ENCODE data around the gene LIMK2. TPM values are rescaled to one million over a fixed set of nuclear protein-coding genes. Genes with fewer than 3 reads are reported as not detected.

LIMK2 gene
- total RNA-seq, 4 donors from 2014 or later = 4.0 to 12.6 (median 7.1) TPM

GRCh38 chr22:31274017-31274416 is 61.9 kb downstream of the LIMK2 start:
- no peak overlapping the region for H3K4me3 ChIP-seq
- no peak for ATAC-seq
- H3K4me1 ChIP-seq = no peaks in the 10 kb centered on the region
- H3K27ac ChIP-seq = no peak overlapping the region
- H3K27me3 ChIP-seq = no peaks in the 10 kb centered on the region
- no peak for DNase-seq
- H3K36me3 ChIP-seq = peaks cover 0 to 20% of the 10 kb centered on the region in 2 donors
- no peaks in the 10 kb centered on the region for H3K9me3 ChIP-seq
- intact Hi-C loops (cut with DNase I; ENCODE audit: low total_unique reads) = no loop called here
- in situ Hi-C loops (cut with MboI; ENCODE audit: low sequenced_read_pairs in 4 of 4) = loop anchor here in 1 of 4 donors (5.0 kb wide), 1 partner anchor 62 kb away; the partner anchor contains the start of gene LIMK2
- TF ChIP-seq POLR2A (IDR thresholded peaks at IDR 0.05) (no peak), CTCF (IDR thresholded peaks at IDR 0.05 in 4 of 5, conservative IDR thresholded peaks at IDR 0.05 in 1 of 5) (no peak)

DNA sequence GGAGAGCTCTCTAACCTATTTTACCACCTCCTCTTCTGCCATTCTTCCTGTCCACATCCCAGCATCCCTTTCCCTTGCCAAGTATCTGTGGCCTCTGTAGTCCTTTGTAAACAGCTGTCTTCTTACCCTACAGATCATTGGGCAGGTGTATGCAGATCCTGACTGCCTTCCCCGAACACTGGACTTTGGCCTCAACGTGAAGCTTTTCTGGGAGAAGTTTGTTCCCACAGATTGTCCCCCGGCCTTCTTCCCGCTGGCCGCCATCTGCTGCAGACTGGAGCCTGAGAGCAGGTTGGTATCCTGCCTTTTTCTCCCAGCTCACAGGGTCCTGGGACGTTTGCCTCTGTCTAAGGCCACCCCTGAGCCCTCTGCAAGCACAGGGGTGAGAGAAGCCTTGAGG is 62.9 kb downstream of the LIMK2 start:
- in situ Hi-C loops (cut with MboI; ENCODE audit: low sequenced_read_pairs in 4 of 4) (no loop called here), intact Hi-C loops (cut with DNase I; ENCODE audit: low total_unique reads) (no loop called here)
- DNase-seq (no peak), ATAC-seq (no peak)
- Histone ChIP-seq H3K27ac (no peak overlapping the region), H3K4me3 (no peak overlapping the region), H3K36me3 (peaks cover 0 to 22% of the 10 kb centered on the region in 2 donors), H3K9me3 (no peaks in the 10 kb centered on the region), H3K27me3 (no peaks in the 10 kb centered on the region), H3K4me1 (no peaks in the 10 kb centered on the region)
- TF ChIP-seq CTCF (IDR thresholded peaks at IDR 0.05 in 4 of 5, conservative IDR thresholded peaks at IDR 0.05 in 1 of 5) = no peak
- no peak for TF ChIP-seq POLR2A (IDR thresholded peaks at IDR 0.05)

DNA sequence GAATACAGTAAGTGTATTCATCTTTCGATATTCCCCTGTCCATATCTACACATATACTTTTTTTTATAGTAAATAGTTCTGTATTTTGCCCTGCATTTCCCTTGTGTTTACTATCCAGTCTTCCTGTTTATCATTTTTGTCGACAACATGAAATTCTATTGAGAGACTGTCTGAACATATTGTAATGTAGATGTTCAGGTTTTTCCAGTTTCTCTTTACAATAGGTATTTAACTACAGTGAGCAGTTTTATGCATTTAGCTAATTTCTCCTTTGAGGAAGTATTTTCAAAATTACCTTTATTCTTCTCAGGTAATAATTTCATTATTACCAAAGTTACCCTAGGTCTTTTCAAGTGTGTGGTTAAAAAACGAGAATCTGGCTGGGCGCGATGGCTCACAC is 63.5 kb downstream of the LIMK2 start:
- peaks cover 0 to 28% of the 10 kb centered on the region in 2 donors for H3K36me3 ChIP-seq
- no peaks in the 10 kb centered on the region for H3K27me3 ChIP-seq
- H3K27ac ChIP-seq = no peak overlapping the region
- intact Hi-C loops (cut with DNase I; ENCODE audit: low total_unique reads) = no loop called here
- ATAC-seq = no peak
- no peak for TF ChIP-seq POLR2A (IDR thresholded peaks at IDR 0.05)
- TF ChIP-seq CTCF (IDR thresholded peaks at IDR 0.05 in 4 of 5, conservative IDR thresholded peaks at IDR 0.05 in 1 of 5) = no peak
- H3K9me3 ChIP-seq = no peaks in the 10 kb centered on the region
- no peak for DNase-seq
- no peaks in the 10 kb centered on the region for H3K4me1 ChIP-seq
- H3K4me3 ChIP-seq = no peak overlapping the region
- in situ Hi-C loops (cut with MboI; ENCODE audit: low sequenced_read_pairs in 4 of 4) = no loop called here

DNA sequence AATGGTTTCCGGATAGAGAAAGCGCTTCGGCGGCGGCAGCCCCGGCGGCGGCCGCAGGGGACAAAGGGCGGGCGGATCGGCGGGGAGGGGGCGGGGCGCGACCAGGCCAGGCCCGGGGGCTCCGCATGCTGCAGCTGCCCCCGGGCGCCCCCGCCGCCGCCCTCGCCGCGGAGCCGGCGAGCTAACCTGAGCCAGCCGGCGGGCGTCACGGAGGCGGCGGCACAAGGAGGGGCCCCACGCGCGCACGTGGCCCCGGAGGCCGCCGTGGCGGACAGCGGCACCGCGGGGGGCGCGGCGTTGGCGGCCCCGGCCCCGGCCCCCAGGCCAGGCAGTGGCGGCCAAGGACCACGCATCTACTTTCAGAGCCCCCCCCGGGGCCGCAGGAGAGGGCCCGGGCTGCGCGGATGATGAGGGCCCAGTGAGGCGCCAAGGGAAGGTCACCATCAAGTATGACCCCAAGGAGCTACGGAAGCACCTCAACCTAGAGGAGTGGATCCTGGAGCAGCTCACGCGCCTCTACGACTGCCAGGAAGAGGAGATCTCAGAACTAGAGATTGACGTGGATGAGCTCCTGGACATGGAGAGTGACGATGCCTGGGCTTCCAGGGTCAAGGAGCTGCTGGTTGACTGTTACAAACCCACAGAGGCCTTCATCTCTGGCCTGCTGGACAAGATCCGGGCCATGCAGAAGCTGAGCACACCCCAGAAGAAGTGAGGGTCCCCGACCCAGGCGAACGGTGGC is 64.5 kb downstream of the LIMK2 start:
- Histone ChIP-seq H3K27ac (no peak overlapping the region), H3K36me3 (peaks cover 0 to 38% of the 10 kb centered on the region in 2 donors), H3K4me3 (no peak overlapping the region), H3K4me1 (no peaks in the 10 kb centered on the region), H3K27me3 (no peaks in the 10 kb centered on the region), H3K9me3 (no peaks in the 10 kb centered on the region)
- in situ Hi-C loops (cut with MboI; ENCODE audit: low sequenced_read_pairs in 4 of 4) = no loop called here
- intact Hi-C loops (cut with DNase I; ENCODE audit: low total_unique reads) = no loop called here
- no peak for TF ChIP-seq CTCF (IDR thresholded peaks at IDR 0.05 in 4 of 5, conservative IDR thresholded peaks at IDR 0.05 in 1 of 5)
- no peak for ATAC-seq
- no peak for DNase-seq

GRCh38 chr22:31277741-31278140 is 65.6 kb downstream of the LIMK2 start:
- no peak overlapping the region for H3K27ac ChIP-seq
- ATAC-seq = no peak

More at GRCh38 chr22:31277741-31278140, 65.6 kb downstream of the LIMK2 start:
- DNase-seq = no peak
- H3K9me3 ChIP-seq = no peaks in the 10 kb centered on the region
- H3K27me3 ChIP-seq = no peaks in the 10 kb centered on the region
- intact Hi-C loops (cut with DNase I; ENCODE audit: low total_unique reads) (no loop called here), in situ Hi-C loops (cut with MboI; ENCODE audit: low sequenced_read_pairs in 4 of 4) (no loop called here)
- no peak overlapping the region for H3K4me3 ChIP-seq
- TF ChIP-seq CTCF (IDR thresholded peaks at IDR 0.05 in 4 of 5, conservative IDR thresholded peaks at IDR 0.05 in 1 of 5) = no peak
- TF ChIP-seq POLR2A (IDR thresholded peaks at IDR 0.05) = no peak
- H3K4me1 ChIP-seq = no peaks in the 10 kb centered on the region
- peaks cover 0 to 50% of the 10 kb centered on the region in 2 donors for H3K36me3 ChIP-seq
